ENCODE measurements around the gene KIRREL3.
"Not testable (repeated sequence)": the region's sequence is repeated elsewhere in the genome, so short reads cannot be mapped to it uniquely, and the experiment has no call there.

Gene KIRREL3

DNA sequence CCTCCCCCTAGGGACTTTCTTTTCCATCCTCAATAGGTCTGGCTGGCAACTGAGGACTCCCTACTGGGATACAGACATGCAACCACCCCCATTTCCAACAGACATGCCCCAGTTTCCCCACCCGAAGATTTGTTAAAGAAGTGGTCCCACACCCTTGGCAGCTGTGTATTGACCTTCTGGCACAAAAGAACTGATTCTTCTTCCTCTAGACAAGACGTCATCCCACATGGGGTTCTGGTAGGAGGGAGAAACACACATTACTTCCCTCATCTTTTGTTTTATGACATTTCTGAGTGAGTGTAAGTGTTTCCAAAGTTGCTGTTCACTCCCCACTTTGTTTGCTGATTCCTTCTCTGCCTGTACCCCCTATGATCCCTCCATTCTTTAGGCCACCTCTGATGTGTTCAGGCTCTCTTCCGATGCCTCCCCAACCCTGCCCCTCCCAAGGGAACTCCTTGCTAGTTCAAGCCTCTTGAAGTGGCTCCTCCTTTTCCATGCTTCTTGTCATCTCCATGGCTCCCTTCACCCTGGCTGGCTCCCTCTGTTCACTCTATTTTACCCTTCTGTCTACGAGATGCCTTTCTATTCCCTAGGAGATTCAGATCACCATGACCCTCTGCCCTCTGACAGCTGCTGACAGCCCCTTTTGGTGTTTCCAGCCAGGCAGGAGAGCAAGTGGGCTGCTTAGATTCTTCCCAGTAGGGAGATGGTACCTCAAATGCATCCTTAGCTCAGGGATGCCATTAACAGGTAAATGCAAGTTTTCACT, 4.3 kb downstream of the KIRREL3 start:
- no peak for DNase-seq

- no peak for DNase-seq
Observed at GRCh38 chr11:126993599-126993998, 7.0 kb downstream of the KIRREL3 start.

GRCh38 chr11:126992804-126993111, 7.8 kb downstream of the KIRREL3 start:
- no peak for DNase-seq

DNA sequence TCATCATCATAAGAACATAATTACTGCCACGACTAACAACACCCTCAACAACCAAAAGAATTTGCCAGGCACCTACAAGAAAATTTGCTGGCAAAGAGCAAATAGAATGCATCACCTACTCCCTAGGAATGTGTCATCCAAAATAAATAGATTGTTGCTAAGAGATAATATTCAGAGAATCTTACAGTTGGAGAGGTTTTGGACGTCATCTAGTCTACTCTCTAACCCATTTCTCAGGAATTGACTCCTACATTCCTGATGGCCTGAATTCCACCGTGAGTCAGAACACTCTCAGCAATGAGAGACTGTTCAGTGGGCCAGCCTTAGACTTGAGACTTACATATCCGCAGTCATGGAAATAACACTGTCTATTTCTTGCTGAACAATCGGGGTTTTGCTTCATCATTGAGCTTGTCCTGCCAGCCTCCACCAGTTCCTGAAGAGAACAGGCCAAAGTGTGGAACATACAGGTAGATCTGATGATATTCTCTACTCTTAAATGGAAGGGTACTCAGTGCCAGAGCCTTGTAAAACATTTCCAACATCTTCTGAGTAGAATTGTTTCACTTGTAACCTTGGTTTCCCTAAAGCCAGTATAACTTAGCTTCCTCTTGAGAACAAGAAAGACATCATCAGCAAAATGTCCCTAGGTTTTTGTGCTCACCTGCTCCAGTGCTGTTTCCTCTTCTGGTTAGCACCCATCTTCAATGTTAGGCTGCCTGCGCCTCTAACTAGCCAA, 8.3 kb downstream of the KIRREL3 start:
- DNase-seq: no peak

GRCh38 chr11:126991596-126991995, 9.0 kb downstream of the KIRREL3 start:
- no peak for DNase-seq

GRCh38 chr11:126990716-126991480, 9.7 kb downstream of the KIRREL3 start:
- DNase-seq: no peak

GRCh38 chr11:126989942-126990715, 10.4 kb downstream of the KIRREL3 start:
- DNase-seq: no peak

DNA sequence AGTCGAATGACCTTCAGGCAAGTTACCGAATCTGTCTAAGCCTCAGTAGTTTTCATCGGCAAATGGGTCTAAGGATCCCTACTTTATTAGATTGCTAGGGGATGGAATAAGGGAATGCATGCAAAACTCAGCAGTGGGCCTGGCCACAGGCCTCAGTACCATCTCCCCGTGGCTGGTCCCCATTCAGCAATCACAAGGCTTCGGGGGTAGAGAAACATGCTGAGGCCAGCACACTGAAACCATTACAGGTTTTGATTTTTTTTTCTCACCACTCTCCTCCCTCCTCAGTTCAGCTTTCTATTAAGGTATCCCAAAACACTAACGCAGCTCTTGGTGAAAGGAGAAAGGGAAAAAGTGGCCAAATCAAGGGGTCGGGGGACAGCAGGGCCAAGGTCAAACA, 11.9 kb downstream of the KIRREL3 start:
- DNase-seq: no peak

DNA sequence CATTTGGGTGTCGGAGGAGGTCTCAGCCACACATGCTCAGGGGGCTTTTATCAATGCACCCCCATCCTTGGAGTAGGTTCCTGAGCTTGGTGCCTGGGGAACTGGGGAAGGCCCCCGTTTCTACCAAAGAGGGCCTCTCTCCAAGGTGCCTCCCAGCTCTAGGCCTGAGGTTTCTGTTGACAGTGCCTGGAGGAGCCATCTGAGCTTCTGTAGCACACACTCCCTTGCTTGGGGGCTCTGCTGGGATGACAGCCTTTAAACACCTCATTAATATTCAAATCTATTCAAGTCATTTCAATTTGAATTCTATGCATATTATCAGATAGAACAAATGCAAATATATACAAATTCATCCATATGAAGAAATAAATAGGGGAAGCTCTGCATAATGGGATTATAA, 18.9 kb downstream of the KIRREL3 start:
- DNase-seq: no peak

DNA sequence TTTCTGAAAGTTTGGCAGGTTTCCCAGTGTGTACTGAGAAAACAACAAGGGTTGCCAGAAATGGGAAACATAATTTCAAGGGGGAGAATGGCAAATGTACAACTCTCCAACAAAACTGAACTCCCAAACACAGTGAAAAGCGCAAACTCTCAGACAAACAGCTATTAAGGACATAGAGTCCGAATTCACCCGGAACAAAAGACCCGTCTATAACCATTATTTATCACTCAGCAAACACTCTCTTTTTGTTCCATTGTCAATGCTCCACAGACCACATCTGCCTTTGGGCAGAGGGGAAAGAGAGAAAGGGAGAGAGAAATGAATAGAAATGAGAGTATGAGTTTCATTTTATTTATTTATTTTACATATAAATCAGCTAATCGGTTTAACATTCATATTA, 21.7 kb downstream of the KIRREL3 start:
- DNase-seq: no peak

DNA sequence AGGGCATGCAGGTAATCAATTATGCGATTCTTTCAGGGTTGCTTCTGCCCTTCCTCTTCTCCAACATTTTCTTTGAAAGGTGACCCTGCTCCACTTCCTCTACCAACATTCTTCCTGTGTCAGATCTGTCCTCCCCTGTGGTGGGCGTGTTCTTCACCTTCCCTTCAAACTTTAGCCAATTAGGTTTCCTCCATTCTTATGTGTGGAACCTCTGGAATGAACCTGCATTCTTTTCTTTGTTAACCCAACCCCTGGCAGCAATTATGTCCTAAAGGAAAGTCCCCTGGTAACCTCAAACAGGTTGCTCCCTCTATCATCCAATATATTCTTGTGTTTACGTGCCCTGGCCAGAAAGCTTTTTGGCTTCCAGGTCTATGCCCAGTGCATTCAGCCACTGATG, 22.4 kb downstream of the KIRREL3 start:
- no peak for DNase-seq

GRCh38 chr11:126973051-126973450, 27.5 kb downstream of the KIRREL3 start:
- no peak for DNase-seq

- no peak for DNase-seq
Observed at GRCh38 chr11:126971305-126971704, 29.3 kb downstream of the KIRREL3 start.

DNA sequence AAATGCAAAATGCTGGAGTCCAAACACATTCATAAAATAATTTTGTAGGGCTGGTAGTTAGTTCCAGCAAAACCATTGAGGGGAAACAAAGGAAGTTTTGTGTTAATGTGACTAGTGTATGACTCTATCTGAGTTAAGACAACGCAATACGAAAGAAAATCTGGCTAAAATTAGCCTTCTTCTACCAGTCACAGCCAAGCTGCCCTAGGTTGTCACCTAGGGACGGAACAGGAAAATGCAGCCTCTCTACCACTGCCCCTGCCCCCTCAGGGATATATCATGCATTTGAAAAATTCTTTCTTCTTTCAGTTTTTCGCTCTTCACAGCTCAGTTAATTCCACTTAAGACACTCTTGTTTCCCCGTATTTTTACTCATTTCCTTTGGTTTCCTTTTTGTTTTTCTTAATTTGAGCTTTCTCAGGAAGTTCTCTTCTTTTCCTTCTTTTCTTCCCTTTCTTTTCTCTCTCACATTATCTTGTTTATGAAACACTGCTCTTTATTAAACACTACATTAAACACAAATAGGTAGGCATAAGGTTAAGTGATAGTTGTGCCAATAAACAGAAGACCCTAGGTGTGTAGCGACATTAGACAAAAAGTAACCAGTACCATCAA, 30.6 kb downstream of the KIRREL3 start:
- no peak for DNase-seq

DNA sequence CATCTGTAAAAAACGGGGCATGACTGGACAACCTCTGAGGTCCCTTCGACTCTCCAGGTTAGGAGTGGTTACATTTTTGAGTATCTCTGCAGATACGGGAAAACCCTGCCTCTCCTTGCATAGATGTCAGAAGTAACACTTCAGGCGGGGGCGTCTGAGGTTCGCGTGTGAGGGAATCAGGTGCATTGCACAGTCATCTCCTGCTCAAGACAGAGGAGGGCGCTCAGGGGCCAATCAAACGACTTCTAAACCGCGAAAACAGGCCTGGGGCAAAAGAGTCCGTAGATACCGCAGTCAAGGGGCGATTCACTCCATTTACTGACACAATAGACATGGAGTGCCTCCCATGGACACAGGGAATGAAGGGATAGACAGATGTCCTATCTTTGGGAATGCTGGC, 31.7 kb downstream of the KIRREL3 start:
- DNase-seq: no peak

GRCh38 chr11:126965331-126965730, 35.2 kb downstream of the KIRREL3 start:
- DNase-seq: no peak

GRCh38 chr11:126963603-126964363, 36.8 kb downstream of the KIRREL3 start:
- no peak for DNase-seq

DNA sequence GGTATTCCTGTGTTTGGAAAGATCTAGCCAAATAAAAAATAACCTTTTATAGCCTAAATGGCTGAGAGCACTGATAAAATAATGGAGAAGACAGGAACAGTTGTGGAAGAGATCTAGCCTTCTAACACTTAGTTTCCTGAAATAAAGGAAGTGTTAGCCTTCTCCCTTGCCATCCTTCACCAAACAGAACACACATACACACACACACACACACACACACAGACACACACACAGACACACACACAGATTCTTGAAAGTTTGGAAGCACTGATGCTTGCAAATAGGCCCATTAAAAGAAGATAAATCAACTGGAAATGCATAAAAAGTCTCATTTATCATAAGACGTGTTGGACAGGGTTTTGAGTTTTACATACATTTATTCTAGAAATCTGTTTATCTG, 37.5 kb downstream of the KIRREL3 start:
- no peak for DNase-seq

DNA sequence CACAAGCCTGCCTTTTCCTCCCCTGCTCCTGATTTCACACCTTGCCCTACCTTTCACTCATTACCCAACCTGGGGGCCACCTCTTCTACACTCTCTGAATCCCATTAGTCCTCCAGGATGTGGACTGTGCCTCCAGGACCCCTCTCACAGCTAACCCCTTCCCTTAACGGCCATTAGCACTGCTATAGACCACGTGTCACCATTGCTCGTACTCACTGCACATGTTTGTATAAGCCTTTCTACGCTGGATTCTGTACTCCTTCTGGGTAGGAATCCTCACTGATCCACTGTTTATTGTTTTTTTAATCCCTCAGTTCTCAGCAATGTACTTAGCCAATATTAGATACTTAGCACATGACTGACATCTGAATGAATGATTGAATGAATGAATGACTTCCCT, 40.9 kb downstream of the KIRREL3 start:
- DNase-seq: no peak

DNA sequence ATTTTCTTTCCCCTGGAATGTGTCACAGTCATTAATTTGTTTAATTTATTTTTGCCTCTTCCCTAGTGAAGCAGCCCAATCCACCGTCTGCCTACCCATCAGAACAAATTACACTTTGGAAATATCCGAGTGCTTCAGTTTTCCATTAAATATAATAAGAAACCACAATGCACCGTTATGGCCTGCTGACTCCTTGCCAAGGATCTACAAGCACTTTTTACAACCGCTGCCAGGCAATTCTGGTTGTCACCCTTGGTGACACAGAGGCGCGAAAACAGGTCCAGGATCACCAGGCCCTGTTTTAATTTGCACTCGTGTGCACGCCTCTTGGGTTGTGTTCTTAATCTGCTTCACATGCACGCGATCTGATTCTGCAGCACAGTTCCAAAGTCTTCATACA, 43.9 kb downstream of the KIRREL3 start:
- DNase-seq: no peak

DNA sequence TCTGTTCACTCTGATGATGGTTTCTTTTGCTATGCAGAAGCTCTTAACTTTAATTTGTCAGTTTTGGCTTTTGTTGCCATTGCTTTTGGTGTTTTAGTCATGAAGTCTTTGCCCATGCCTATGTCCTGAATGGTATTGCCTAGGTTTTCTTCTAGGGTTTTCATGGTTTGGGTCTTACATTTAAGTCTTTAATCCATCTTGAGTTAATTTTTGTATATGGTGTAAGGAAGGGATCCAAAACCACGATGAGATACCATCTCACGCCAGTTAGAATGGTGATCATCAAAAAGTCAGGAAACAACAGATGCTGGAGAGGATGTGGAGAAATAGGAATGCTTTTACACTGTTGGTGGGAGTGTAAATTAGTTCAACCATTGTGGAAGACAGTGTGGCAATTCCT, 48.0 kb downstream of the KIRREL3 start:
- not testable (repeated sequence) for DNase-seq

DNA sequence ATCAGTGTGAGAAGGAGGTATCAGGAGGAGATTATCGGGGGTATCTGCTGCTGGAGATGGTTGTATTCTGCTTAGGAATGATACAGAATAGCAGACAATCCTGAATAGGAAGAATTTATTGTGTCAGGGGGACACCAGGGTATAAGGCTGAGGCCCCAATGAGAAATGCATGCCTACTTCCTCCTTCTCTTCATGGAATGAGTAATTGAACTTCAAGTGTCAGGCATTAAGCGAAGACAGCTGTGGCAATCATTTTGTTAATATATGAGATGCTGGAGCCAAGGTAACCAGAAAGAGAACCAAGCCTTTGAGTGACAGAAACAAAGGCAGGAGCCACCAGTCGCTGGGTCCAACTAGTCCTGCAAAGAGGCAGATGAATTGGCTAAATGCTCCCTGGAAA, 49.1 kb downstream of the KIRREL3 start:
- no peak for DNase-seq
